WI38 (cell line): ENCODE data around the gene CABP2.
A peak's percentile ranks its signal among the peaks of the same experiment; 100 is the strongest.
"Not testable (repeated sequence)": the region's sequence is repeated elsewhere in the genome, so short reads cannot be mapped to it uniquely, and the experiment has no call there.

ENCODE experiments used
- H3K4me3 ChIP-seq: 2 replicates; pipeline ENCODE4 v1.5.1; 2011; ENCODE audit warnings: low read depth, mild to moderate bottlenecking, control low read depth, low read length
- TF ChIP-seq, protein P1 (sequence below): IDR thresholded peaks from 2 replicates; pipeline ENCODE4 v1.5.1; 2012; ENCODE audit warnings: low read depth, mild to moderate bottlenecking, control low read depth, low read length

Gene CABP2

GRCh38 chr11:67517784-67518552, 5.3 kb downstream of the CABP2 start:
- TF ChIP-seq, protein P1, sequence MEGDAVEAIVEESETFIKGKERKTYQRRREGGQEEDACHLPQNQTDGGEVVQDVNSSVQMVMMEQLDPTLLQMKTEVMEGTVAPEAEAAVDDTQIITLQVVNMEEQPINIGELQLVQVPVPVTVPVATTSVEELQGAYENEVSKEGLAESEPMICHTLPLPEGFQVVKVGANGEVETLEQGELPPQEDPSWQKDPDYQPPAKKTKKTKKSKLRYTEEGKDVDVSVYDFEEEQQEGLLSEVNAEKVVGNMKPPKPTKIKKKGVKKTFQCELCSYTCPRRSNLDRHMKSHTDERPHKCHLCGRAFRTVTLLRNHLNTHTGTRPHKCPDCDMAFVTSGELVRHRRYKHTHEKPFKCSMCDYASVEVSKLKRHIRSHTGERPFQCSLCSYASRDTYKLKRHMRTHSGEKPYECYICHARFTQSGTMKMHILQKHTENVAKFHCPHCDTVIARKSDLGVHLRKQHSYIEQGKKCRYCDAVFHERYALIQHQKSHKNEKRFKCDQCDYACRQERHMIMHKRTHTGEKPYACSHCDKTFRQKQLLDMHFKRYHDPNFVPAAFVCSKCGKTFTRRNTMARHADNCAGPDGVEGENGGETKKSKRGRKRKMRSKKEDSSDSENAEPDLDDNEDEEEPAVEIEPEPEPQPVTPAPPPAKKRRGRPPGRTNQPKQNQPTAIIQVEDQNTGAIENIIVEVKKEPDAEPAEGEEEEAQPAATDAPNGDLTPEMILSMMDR, result no peak

GRCh38 chr11:67516806-67517205, 6.4 kb downstream of the CABP2 start:
- TF ChIP-seq, protein P1, result no peak

More at GRCh38 chr11:67517784-67518552, 5.3 kb downstream of the CABP2 start:
- H3K4me3 ChIP-seq, result no peak overlapping the region

GRCh38 chr11:67514116-67514515, 9.1 kb downstream of the CABP2 start:
- H3K4me3 ChIP-seq, result no peak overlapping the region
- TF ChIP-seq, protein P1, result no peak

More at GRCh38 chr11:67516806-67517205, 6.4 kb downstream of the CABP2 start:
- no peak overlapping the region for H3K4me3 ChIP-seq

- H3K4me3 ChIP-seq, result not testable (repeated sequence)
Observed at GRCh38 chr11:67511558-67511957, 11.7 kb downstream of the CABP2 start.

GRCh38 chr11:67510023-67510345, 13.3 kb downstream of the CABP2 start:
- TF ChIP-seq, protein P1, result no peak
- no peak overlapping the region for H3K4me3 ChIP-seq

- TF ChIP-seq, protein P1, result no peak
- peak overlapping the region; percentile 82 for H3K4me3 ChIP-seq
Observed at GRCh38 chr11:67508486-67509121, 14.6 kb downstream of the CABP2 start.

- TF ChIP-seq, protein P1, result no peak
- H3K4me3 ChIP-seq, result peak within 1 kb of the TSS; percentile 82
Observed at GRCh38 chr11:67507864-67508485, 15.3 kb downstream of the CABP2 start, which contains the start of gene CDK2AP2. Gene CDK2AP2, minus strand, starts transcription at chr11:67508162. Its CDS starts 80 bp downstream, at chr11:67508082.
